Femur (tissue), 1 donor: ENCODE measurements around the gene DCAF5.
"Not testable (repeated sequence)": the region's sequence is repeated elsewhere in the genome, so short reads cannot be mapped to it uniquely, and the experiment has no call there.

ENCODE experiments used
- DNase-seq: peaks from one replicate; pipeline ENCODE4 v3.0.0-alpha.2; 2017

DCAF5 gene

DNA sequence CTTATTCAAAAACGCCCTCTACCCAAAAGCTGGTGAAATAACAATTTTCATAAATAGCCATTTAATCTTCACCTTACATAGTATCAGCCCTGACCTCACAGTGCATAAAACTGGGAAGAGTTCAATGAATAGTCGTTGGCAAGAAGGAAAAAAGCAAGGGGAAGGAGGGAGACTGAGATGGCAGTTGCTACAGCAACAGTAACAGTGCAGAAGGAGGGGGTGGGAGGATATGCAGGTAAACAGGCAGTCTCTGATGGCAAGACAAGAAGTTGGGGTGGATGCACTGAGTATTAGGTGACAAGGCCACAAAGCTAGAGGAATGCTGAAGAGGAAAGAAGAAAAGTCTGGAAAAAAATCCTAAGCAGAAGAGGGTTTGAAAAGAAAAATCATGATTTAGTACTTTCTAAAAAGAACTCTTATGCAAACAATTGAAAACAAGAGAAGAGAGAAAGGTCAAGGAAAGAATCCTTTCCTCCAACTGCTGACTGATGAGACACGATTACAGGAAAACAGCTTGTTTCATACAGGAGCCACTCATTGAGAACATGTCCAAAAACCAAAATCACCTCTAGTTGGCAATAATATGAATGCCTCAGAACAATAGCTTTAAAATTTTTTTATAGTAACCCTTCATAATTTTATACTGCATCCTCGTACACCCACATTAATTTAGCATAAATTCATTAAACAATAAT lies 56.0 kb downstream of the DCAF5 start:
- DNase-seq, result no peak

DNA sequence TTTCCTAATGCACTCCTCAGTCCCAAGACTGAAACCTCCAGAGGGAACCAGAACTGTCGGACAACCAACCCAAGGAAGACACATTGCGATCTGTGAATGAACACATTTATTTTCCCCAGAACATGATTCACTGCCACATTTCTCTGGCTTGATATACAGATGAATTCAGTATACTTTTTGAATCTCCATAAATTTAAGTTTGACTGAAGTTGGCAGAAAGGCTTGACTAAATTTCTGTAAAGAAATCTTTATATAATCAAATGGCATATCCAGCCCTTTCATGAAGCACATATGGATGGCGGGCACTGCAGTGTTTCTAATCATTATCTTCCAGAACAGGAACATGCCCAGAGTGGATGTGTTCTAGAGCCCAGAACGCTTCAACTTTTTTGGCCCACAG lies 56.7 kb downstream of the DCAF5 start:
- DNase-seq, result no peak

DNA sequence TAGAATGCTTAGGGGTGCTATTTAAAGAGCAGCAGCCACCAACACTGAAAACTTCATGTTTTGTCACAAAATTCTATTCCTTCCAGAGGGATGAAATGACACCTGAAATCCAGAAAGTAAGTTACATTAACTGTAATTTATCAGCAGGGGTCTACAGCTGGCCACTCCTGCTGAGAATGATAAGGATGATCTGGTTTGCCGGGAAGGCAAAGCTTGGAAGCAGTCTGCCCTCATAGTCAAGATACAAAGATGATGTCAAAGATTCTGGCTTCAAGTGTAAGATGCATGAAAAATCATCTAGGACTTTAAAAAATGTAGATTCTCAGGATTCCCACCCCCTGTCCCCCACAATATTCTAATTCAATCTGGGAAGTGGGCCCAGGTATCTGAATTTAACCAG lies 58.4 kb downstream of the DCAF5 start:
- no peak for DNase-seq

DNA sequence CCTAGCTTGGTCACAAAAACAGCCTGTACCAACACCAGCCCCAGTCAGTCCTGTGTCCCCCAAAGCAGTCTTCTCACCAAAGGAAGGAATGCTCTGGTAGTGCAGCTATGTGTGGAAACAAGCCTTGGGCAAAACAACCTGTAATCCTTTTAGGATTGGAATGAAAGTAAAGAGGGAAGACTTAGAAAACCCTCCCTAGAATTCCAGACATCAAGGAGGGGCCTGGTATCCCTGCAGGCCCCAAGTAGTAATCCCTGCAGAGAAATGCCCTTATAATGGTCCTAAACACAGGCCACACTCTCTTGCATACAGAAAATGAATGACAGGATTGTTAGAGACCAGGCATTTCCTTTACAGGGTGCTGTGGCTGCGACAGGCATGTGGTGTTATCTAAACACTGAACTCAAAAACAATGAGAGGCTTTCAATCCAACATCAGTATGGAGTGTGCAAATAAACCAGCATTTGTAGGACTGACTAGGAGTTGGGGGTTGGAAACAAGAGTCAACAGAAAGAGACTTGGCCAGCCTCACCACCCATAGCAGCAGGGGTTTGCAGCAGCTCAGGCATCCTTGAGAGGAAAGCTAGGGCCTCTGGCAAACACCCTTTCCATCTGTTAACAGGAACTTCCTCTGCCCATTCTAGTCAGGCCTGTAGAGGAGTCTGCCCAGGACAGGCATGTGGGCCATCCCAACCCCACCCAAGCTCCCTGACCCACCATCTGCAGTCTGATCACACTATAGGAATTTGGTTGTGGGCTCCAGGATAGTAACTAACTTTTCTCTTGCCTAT lies 59.1 kb downstream of the DCAF5 start:
- DNase-seq, result no peak

DNA sequence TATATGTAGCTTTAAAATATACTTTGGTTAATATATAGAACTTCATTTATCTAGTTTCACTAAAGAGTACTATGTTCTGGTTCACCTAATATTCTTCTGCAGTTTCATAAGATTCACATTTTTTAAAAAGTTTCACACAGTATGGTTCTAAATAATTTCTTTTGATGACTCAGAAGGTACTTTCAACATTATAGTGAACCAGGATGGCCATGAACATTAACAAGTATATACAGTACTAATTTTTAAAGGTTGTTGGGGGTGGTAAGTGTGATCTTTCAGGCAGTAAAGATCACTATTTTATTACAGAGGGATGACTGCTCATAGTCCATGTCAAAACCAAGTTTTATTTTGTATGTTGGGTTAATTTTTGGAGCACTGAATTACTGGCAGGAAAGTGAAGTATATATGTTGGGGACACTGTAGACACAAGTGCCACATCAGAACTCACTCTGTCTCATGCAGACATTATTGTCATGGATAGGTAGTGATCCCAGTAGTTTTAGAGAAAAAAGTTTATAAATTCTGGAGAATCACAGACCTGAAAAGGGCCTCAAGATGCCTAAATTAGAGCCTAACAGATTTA lies 60.0 kb downstream of the DCAF5 start:
- DNase-seq, result no peak

DNA sequence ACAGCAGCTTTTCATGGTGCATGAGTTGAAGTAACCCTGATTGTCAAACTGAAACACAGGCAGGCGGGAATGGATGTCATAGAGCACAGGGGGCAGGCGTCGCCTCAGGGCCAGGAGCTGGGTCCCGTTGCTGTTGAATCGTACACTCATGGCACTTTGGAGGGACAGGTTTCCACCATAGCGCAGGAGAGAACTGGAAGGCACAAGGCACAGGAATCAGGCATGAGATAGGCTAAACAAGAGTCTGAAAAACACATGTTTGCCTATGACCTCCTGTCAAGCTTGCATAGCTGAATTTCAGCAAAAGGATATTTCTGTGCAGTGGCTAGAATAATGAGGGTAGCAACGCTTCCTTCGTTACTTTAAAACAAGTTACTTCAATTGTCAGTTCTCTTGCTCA lies 61.2 kb downstream of the DCAF5 start:
- no peak for DNase-seq

DNA sequence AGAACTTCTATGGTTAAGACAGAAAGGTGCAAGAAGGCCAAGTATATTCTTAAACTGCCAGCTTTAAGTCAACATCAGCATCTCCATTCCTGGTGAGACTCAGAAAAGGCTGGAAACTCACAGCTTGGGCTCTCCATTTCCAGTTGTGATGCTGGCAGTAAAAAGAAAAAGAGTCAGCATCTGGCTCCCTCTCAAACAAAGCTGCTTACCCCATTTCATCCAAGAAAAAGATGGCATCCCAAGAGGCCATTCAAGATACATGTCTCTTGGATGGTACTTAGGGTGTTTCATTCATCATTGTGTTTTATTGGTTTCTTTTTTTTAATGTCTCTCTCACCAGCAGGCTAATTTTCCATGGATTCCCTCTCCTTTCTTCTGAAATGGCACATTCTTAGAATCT lies 61.9 kb downstream of the DCAF5 start:
- no peak for DNase-seq

DNA sequence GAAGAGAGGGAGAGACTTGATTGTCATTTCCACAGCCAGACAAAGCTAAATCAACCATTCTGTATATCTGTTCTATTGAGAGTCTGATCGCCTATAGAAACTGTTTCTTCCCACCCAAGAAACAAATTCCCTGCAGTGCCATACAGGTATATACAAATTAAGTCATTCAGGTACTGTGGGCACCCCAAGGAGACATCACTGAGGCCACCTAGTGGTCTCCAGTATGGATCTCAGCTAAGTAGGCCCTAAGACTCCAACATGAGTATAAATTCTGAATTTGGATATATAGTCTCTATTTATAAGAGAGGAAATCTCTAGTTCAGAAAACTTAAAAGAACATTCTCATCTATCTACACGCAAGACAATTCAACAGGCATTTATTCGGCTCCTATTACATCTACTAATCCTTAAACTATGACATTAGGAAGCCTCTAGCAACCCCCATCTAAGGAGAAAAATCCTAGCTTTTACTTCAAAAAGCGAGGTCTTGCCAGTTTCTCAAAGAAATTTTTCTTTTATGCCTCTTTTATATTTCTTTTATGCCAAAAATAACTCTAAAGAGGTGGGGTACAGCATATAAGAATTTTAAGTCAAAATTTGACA lies 62.6 kb downstream of the DCAF5 start:
- no peak for DNase-seq

DNA sequence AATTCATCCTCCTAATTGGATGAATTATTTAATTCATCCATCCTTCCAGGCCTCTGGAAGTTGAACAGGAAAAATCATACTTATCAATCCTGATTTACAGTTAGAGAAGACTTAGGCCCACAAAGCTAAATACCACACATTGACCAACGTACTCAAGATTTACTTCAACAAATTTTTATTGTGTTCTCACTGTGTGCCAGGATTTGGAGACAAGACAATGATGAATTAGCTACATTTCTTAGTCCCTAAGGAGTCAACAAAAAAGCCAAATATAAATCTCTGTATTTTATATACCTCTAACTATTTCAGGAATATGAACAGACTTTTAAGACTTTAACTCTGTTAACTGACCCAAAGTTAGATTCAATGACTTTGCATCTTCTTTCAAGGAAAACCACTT lies 63.9 kb downstream of the DCAF5 start:
- DNase-seq, result no peak

DNA sequence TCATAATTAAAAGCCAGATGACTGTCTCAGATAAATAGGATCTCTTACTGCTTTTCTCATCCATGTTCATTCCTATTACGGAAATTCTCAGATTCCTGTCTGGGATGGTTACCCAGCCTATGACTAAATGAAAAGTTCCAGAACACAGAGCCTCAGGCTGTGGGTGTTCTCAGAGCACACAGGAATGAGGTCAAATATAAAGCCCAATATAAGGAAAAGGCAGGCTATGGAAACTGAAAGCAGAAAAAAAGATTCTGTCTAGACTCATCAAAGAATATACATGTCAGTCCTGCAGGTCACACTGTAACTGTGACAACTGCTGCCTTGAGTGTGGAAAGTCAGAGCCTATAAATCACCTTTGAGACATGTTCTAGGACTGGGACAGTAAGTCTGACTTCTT lies 64.3 kb downstream of the DCAF5 start:
- no peak for DNase-seq

DNA sequence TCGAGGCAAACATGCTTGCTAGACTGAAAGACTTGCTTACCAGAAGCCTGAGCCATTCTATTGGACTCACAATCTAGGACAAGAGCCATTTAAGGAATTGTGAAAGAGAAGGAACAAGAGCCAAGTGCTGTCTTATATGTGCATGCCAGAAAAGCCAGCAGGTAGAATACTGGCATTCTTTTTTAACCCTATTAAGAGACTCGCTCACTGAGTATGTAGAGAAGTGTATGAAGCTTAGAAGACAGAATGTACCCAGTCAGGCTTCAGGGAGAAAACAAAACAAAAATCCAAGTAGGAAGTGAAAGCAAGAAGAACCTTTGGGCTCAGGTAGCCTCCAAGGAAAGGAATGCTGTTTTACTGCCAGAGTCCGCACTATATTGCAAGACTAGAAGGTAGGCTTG lies 65.9 kb downstream of the DCAF5 start:
- DNase-seq, result no peak

DNA sequence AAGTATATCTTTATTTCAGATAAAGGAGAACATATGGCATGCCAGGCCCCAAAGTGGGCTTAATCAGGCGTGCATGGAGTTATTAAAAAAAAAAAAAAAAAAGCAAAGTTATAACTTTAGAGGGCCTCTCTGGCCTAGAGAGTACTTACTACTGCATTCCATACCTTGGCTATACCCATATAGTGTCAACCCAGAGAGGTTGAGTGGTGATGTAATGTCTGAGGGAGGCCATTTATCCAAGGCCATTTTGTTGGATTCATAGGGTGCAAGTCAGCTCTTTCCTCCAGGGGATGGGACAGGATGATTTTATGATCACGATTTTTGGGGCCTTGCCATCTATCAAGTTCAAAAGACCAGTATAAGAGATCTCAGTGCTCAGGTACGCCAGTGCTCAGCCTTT lies 66.4 kb downstream of the DCAF5 start:
- DNase-seq, result no peak

DNA sequence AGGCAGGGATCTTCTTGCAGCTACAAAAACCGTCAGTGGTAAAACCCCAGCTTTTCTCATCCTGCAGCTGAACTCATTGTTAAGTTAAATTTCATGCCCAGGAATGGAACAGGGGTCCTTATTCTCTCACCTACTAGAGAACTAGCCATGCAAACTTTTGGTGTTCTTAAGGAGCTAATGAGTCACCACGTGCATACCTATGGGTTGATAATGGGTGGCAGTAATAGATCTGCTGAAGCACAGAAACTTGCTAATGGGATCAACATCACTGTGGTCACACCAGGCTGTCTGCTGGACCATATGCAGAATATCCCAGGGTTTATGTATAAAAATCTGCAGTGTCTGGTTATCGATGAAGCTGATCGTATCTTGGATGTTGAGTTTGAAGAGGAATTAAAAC lies 68.9 kb downstream of the DCAF5 start:
- DNase-seq, result no peak

DNA sequence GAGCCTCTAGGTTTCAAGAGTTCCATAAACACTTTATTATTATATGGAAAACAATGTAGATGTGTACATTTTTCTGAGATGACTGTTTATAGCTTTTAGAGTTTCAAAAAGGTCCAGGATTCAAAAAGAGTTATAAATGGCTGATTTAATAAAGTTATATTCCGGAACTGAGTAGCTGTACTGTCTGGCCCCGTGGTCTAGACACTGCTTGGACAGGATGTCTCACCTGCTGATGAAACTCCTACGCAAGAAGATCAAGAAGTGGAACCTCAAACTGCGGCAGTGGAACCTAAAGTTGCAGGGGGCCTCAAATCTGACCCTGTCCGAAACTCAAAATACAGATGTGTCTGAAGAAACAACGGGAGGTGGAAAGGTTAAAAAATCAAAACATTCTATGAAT lies 69.7 kb downstream of the DCAF5 start:
- DNase-seq, result no peak

DNA sequence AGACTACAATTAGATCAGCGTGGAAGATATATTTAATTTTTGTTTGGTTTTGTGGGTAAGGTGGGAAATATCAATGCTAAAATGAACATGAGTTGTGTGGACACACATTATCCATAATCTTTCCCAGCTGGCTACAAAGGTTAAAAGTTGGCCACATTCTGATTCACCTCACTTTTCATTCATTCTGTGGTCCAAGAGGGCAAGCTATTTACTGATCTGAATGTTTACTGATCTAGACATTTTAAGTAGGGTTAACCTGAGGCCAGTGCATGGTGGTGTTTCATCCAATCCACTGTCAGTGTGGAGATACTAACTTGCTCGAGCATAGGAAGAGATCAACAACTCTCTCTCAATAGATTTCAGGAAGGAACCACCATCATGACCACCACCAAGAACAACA lies 71.6 kb downstream of the DCAF5 start:
- no peak for DNase-seq

DNA sequence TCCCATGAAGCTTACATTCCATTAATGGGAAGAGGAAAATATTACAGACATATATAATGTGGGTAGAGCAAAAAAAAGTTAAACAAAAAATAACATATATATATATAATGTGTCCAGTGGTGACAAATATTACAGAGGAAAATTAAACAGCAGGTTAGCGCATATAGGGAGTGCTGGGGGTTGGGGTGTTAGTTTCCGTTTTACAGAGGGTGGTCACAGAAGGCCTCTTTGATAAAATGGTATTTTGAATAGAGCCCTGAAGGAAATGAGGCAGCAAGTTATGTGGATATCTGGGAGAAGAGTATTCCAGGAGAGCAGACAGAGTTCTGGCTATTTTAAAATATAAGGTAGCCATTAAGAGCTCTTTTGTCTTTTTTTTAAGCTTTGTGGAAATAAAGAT lies 73.2 kb downstream of the DCAF5 start:
- DNase-seq, result no peak

DNA sequence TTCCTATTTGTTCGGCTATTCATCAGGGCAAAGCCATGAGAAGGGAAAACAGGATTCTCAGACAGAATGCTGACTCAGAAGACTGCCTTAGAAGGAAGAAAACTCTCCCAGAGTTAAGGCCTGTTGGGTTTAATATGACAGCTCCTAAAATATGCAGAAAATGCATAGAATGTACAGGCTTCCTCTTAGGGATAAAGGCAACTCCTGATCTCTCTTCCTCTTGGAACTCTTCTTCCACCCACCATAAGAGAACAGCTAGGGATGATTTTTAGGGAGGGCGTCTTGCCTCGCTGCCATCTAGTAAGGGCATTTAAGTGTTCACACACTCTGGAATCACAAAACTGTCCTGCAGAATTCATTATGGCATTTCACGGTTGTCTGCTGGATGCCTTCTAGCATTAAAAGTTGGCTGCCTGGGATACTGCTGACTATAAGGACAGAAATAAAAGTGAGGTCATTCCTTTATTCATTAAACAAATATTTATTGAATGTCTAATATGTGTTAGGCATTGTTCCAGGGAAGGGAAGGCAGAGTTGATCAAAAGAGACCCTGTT lies 73.7 kb downstream of the DCAF5 start:
- DNase-seq, result peak; percentile 47

DNA sequence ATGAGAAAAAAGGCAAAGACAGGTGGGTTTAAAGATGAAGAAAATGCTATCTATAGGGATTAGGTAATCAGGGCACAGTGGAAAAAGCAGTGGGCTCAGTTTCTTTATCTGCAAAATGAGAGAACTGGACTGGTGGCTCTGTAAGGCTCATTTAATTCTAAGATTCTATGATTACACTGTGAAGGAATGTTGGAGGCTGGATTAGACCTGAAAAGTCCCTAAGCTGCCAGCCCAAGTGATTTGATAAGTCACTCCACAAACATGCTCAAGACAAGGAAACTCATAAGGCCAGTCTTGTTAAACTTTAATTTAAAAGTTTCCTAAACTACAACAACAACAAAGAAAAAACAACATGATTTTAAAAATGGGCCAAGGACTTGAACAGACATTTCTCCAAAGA lies 75.1 kb downstream of the DCAF5 start:
- DNase-seq, result no peak

DNA sequence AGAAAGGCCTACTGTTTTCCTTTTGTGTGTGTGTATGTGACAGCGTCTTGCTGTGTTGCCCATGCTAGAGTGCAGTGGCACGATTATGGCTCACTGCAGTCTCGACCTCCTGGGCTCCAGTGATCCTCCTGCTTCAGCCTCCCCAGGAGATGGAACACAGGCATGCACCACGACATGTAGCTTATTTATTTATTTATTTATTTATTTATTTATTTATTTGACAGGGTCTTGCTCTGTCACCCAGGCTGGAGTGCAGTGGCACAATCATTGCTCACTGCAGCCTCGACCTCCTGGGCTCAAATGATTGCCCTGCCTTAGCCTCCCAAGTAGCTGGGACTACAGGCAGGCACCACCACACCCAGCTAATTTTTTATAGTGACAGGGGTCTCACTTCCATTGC lies 75.7 kb downstream of the DCAF5 start:
- DNase-seq, result not testable (repeated sequence)

DNA sequence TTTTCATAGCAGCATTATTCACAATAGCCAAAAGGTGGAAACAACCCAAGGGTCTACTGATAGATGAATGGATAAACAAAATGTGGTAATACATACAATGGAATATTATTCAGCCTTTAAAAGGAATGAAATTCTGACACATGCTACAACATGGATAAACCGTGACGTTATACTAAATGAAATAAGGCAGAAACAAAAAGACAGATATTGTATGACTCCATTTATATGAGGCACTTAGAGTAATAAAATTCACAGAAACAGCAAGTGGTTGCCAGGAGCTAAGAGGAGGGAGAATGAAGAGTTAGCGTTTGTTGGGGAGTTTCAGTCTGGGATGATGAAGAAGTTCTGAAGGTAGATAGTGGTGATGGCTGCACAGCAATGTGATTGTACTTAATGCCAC lies 76.6 kb downstream of the DCAF5 start:
- DNase-seq, result no peak

DNA sequence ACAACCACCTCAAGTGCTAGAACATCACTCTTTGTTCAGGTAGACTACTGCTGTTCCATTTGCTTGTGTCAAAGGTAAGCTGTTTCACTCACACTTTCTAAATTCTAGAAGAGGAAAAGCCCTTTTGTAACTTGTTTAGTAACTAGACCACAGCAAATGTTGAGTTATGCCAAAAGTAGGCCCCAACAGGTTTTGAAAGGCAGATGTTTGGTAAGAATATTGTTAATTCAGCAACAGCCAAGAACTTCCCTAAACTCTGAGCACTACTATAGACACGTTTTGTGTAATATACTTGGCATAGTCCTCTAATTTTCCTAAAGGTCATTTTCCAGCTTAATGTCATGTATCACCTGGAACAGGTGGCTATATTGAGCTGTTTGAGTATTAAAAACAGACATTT lies 79.0 kb downstream of the DCAF5 start:
- DNase-seq, result no peak

DNA sequence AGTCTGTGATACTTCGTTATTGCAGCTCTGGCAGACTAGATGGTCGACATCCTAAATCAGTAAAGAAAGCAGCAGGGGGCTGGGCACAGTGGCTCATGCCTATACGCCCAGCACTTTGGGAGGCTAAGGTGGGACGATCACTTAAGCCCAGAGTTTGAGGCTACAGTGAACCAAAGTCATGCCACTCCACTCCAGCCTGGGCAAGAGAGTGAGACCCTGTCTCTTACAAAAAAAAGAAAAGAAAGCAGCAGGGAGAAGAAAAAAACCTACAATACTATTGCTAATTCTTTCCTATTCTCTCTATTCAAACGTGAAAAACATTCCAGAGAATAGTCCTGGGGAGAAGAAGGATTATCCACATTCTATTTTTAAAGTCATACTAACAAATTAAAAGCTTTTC lies 79.5 kb downstream of the DCAF5 start:
- no peak for DNase-seq

DNA sequence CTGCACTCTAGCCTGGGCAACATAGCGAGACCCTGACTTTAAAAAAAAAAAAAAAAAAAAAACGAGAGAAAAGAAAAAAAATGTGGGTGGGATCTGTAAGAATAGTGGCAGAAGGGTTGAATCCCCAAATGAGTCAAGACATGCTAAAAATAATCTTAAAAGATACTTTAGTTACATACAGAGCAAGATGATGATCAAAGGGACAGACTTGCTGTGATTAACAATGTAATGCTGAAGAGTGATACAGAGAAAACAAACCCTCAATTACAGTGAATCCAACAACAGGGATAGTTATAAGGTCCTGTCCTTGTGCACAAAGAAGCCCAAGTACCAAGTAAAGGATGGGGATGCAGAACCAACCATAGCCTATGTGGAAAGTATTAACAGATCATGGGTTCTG lies 80.3 kb downstream of the DCAF5 start:
- no peak for DNase-seq
